Stomach smooth muscle (tissue), 2 donors: ENCODE results near the gene SOD2.
A peak's percentile ranks its signal among the peaks of the same experiment; 100 is the strongest.
"Not testable (repeated sequence)": the region's sequence is repeated elsewhere in the genome, so short reads cannot be mapped to it uniquely, and the experiment has no call there.

Experiments
- H3K27ac ChIP-seq: one replicate; pipeline ENCODE4 v1.7.0; 2013; ENCODE audit warnings: mild to moderate bottlenecking, low read length, inconsistent platforms
- H3K27me3 ChIP-seq, 2 donors: one replicate each; pipeline ENCODE4 v1.7.0; 2013; ENCODE audit warnings: low read length in 2 of 2; ENCODE audit not compliant: insufficient read depth in 2 of 2, control insufficient read depth in 1 of 2
- H3K36me3 ChIP-seq, 2 donors: one replicate each; pipeline ENCODE4 v1.7.0; 2013; ENCODE audit warnings: low read length in 2 of 2; ENCODE audit not compliant: control insufficient read depth in 2 of 2, insufficient read depth in 2 of 2
- H3K4me1 ChIP-seq: one replicate; pipeline ENCODE4 v1.7.0; 2013; ENCODE audit warnings: low read length; ENCODE audit not compliant: control insufficient read depth, insufficient read depth
- H3K4me3 ChIP-seq, 2 donors: one replicate each; pipeline ENCODE4 v1.7.0; 2013; ENCODE audit warnings: low read length in 2 of 2
- H3K9ac ChIP-seq, 2 donors: one replicate each; pipeline ENCODE4 v1.7.0; 2013; ENCODE audit warnings: low read length in 2 of 2, mild to moderate bottlenecking in 1 of 2
- H3K9me3 ChIP-seq, 2 donors: one replicate each; pipeline ENCODE4 v1.7.0; 2013; ENCODE audit warnings: low read length in 2 of 2; ENCODE audit not compliant: control insufficient read depth in 2 of 2
- donor health status: healthy.
- donor health status: Pancreatic carcinoma.

The SOD2 gene

DNA sequence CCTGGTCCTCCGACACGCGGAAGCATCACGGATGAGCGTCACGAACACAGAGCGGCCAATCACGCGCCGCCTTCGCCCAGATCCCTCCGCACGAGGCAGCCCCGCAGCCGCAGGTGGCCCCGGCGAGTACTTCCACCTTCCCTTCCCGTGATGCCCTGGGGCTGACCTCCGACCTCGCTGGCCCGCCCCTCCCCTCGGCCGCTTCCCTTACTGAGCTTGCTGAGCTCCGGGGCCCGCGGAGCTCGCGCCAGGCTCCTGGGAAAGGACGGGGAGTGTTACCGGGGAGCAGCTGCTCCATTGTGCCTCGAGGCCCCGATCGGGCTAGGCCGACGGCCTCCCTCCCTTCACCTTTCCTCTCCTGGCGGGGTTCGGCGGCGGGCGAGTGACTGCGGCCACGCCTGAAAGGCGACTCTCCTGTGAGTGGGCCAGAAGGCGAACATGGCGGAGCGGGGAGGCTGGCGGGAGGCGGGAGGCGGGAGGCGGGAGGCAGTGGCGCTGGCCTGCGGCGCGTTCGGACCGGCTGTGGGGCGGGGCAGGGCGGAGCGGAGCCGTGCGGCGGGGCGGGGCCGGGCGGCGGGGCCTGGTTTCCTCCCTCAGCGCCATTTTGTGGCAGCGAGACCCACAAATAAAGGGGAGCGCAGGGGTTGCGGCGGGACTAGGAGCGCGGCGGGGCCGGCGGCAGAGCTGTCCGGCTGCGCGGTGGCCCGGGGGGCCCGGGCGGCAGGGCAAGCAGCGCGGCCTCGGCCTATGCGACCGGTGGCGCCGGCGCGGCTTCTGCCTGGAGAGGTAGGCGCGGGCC, 34.1 kb upstream of the SOD2 start, which contains the start of gene WTAP:
Gene WTAP (plus strand): TSS at position 589 of the 799 bp plus-strand sequence. CDS start 8,760 bp downstream, outside the sequence.
- H3K9ac ChIP-seq: peak within 1 kb of the TSS; percentile 94 to 97

DNA sequence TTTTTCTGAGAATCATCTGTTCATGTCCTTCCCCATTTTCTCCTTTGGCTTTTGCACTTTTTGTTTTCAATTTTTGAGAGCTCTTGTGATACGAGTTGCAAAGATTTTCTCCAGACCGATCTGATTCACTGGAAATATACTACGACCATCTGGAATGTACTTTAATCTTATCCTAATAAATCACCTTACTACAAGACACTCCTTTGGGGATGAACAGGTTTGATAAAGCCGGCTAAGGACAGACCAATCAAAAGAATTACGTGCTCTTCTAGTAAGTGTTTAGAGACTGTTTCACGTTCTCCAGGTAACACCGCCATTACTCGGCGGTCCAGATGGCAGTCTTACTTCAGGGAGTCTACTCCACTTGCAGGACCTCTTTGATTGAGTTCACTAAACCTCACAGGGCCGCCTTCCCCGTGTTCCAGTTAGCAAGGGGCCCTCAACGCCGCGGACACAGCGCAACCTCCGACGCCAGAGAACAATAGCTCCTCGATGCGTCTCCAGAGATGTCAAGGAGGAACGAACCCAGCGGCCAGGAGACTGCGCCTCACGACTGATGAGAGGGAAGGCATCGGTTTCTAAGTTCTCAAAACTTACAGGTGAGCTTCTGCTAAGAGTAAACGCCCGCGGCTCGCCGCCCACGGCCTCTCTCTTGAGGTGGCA, 33.3 kb upstream of the SOD2 start:
- Histone ChIP-seq H3K4me1 (no peaks in the 10 kb centered on the region), H3K4me3 (peak overlapping the region; percentile 86 to 87)

More for the DNA sequence above, 34.1 kb upstream of the SOD2 start, which contains the start of gene WTAP:
- H3K9me3 ChIP-seq: no peaks in the 10 kb centered on the region
- H3K27ac ChIP-seq: peak within 1 kb of the TSS; percentile 96
- H3K27me3 ChIP-seq: no peaks in the 10 kb centered on the region
- no peaks in the 10 kb centered on the region for H3K4me1 ChIP-seq
- no peaks in the 10 kb centered on the region for H3K36me3 ChIP-seq
- peak within 1 kb of the TSS; percentile 86 to 91 for H3K4me3 ChIP-seq

DNA sequence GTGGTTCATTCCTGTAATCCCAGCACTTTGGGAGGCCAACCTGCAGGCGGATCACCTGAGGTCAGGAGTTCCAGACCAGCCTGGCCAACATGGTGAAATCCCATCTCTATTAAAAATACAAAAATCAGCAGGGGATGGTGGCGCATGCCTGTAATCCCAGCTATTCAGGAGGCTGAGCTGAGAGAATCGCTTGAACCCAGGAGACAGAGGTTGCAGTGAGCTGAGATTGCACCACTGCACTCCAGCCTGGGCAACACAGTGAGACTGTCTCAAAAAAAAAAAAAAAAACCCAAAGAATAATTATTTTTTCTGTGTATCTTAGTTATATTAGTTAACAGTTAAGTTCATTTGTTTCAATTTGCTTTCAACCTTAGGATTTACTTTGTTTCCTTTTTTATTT, 32.2 kb upstream of the SOD2 start:
- not testable (repeated sequence) for H3K9me3 ChIP-seq, H3K27ac ChIP-seq, H3K4me1 ChIP-seq, H3K9ac ChIP-seq, H3K4me3 ChIP-seq, H3K36me3 ChIP-seq, H3K27me3 ChIP-seq

More for the DNA sequence above, 33.3 kb upstream of the SOD2 start:
- H3K9ac ChIP-seq: peak overlapping the region; percentile 94 to 97
- no peaks in the 10 kb centered on the region for H3K36me3 ChIP-seq
- peak overlapping the region; percentile 96 for H3K27ac ChIP-seq
- no peaks in the 10 kb centered on the region for H3K27me3 ChIP-seq
- H3K9me3 ChIP-seq: no peaks in the 10 kb centered on the region

DNA sequence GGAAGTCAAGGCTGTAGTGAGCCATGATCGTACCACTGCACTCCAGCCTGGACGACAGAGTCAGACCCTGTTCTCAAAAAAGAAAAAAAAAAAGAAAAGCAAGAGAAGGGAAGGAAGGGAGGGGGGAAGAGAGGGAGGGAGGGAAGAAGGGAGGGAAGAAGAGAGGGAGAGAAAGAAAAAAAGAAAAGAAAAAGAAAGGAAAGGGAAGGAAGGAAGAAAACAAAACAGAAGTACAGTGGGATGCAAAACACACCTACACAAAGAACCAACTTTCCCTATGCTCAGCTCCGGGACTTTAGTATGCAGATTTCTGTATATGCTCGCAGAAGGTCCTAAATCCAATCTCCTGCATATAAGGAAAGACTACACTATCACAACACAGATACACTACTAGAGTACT, 31.7 kb upstream of the SOD2 start:
- H3K4me3 ChIP-seq: no peak overlapping the region
- H3K27ac ChIP-seq: no peak overlapping the region
- no peaks in the 10 kb centered on the region for H3K4me1 ChIP-seq
- H3K9me3 ChIP-seq: no peaks in the 10 kb centered on the region
- H3K9ac ChIP-seq: no peak overlapping the region
- H3K27me3 ChIP-seq: no peaks in the 10 kb centered on the region
- no peaks in the 10 kb centered on the region for H3K36me3 ChIP-seq

DNA sequence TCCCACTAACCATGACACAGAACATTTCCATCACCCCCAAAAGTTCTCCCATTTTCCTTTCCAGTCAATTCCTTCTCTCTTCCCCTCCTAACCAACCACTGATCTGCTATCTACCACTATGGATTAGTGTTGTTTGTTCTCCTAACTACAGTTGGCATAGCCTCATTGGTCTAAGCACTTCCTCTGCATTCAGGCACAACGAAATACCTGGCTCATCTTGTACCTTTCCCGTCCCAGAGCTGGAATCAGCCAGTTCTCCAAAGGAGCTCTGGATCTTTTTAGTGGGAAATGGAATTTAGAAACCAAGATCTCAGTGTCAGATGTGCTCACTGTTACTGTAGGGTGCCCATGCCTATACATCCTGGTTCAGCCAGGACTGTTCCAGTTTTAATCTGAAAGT, 30.2 kb upstream of the SOD2 start:
- H3K4me1 ChIP-seq: no peaks in the 10 kb centered on the region
- no peaks in the 10 kb centered on the region for H3K36me3 ChIP-seq
- H3K9ac ChIP-seq: no peak overlapping the region
- no peaks in the 10 kb centered on the region for H3K27me3 ChIP-seq
- no peaks in the 10 kb centered on the region for H3K9me3 ChIP-seq
- H3K27ac ChIP-seq: no peak overlapping the region
- H3K4me3 ChIP-seq: no peak overlapping the region

DNA sequence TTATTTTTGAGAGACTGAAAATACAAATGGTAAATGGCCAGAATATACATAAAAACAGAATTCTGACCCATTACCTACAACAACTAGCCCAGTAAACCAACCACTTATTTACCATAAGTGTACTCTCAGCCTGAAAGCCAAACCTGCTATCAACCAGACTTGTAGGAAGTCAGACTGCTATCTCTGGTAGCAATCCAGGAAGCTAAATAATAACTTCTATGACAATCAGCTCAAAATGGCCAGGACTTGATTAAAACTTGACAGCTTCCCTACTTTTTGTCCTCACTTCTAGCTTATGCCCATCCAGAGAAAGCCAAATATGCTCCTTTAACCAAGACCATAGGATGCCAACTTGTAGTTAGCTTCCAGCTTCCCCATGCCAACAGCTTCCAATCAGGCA, 29.6 kb upstream of the SOD2 start:
- Histone ChIP-seq H3K36me3 (no peaks in the 10 kb centered on the region), H3K9ac (no peak overlapping the region), H3K9me3 (no peaks in the 10 kb centered on the region), H3K27ac (no peak overlapping the region), H3K27me3 (no peaks in the 10 kb centered on the region), H3K4me3 (no peak overlapping the region), H3K4me1 (no peaks in the 10 kb centered on the region)

DNA sequence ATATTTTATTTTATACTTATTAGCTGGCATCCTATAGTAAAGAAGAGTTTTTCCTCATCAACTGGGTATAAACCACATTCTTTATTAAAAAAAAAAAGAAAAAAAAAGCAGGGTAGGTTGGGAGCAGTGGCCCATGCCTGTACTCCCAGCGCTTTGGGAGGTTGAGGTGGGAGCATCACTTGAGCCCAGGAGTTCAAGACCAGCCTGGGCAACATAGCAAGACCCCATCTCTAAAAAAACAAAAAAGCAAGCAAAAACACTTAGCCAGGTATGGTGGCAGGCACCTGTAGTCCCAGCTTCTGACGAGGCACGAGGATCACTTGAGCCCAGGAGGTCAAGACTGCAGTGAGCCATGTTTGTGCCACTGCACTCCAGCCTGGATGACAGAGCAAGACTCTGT, 28.9 kb upstream of the SOD2 start:
- not testable (repeated sequence) for H3K4me1 ChIP-seq, H3K36me3 ChIP-seq, H3K9ac ChIP-seq, H3K27me3 ChIP-seq, H3K4me3 ChIP-seq, H3K9me3 ChIP-seq, H3K27ac ChIP-seq

DNA sequence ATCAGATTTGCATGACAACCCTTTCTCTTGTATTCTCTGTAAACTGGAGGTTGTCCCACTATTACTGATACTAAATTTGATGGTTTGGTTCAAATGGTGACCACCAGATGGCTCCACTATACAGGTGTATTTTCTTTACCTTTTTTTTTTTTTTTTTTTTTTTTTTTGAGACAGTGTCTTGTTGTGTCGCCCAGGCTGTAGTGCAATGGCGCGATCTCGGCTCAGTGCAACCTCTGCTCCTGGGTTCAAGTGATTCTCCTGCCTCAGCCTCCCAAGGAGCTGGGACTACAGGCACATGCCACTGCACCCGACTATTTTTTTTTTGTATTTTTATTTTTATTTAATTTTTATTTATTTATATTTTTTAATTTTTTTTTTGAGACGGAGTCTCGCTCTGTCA, 27.7 kb upstream of the SOD2 start:
- Histone ChIP-seq H3K4me1 (peaks cover 7% of the 10 kb centered on the region), H3K9me3 (no peaks in the 10 kb centered on the region), H3K36me3 (no peaks in the 10 kb centered on the region), H3K9ac (no peak overlapping the region), H3K27ac (no peak overlapping the region), H3K4me3 (no peak overlapping the region), H3K27me3 (no peaks in the 10 kb centered on the region)

DNA sequence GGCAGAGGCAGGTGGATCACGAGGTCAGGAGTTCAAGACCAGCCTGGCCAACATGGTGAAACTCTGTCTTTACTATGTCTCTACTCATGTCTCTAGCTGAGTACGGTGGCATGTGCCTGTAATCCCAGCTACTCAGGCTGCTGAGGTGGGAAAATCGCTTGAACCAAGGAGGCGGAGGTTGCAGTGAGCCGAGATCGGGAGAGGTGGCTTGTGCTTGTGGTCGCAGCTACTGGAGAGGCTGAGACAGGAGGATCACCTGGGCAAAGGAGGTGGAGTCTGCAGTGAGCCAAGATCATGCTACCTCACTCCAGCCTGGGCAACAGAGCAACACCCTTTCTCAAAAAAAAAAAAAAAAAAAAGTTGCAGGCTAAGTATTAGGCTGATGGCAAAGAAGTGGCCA, 26.2 kb upstream of the SOD2 start:
- H3K9me3 ChIP-seq: no peaks in the 10 kb centered on the region
- H3K36me3 ChIP-seq: no peaks in the 10 kb centered on the region
- H3K4me1 ChIP-seq: peaks cover 7% of the 10 kb centered on the region
- no peak overlapping the region for H3K27ac ChIP-seq
- no peak overlapping the region for H3K9ac ChIP-seq
- H3K4me3 ChIP-seq: no peak overlapping the region
- H3K27me3 ChIP-seq: no peaks in the 10 kb centered on the region

DNA sequence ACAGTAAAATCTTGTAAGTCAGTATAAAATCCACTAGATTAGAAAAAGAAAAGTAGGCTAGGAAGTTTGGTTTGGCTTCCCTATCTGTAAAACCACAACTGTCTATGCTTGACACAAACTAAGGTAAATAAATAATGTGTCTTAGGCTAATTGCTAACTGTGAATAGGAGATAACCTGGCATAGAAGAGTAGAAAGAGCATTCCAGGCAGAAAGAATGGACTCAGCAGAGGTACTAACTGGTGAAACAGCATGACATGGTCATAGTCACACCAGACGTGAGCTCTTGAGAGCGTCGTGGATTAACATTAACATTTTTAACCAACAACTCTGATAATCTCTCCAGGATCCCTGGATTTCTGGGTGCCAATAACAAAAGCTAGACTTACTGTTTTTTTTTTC, 25.6 kb upstream of the SOD2 start:
- Histone ChIP-seq H3K36me3 (no peaks in the 10 kb centered on the region), H3K9ac (no peak overlapping the region), H3K4me1 (peaks cover 7% of the 10 kb centered on the region), H3K27ac (no peak overlapping the region), H3K27me3 (no peaks in the 10 kb centered on the region), H3K9me3 (no peaks in the 10 kb centered on the region), H3K4me3 (no peak overlapping the region)
